ENCODE measurements around the gene C1QTNF2.

GRCh38 chr5:160375166-160375565, 4.7 kb upstream of the C1QTNF2 start:
- no peak for TF ChIP-seq FOSL1 (CRISPR knock-in tag; IDR thresholded peaks at IDR 0.05; ENCODE audit: borderline replicate concordance)
- TF ChIP-seq HMGXB4 (CRISPR knock-in tag; IDR thresholded peaks at IDR 0.05; ENCODE audit: borderline replicate concordance in 1 of 2, low read depth in 1 of 2): no peak
- no peak for TF ChIP-seq FOXM1 (CRISPR knock-in tag; IDR thresholded peaks at IDR 0.05)
- no peak for TF ChIP-seq TAF1 (CRISPR knock-in tag; IDR thresholded peaks at IDR 0.05)
- no peak for TF ChIP-seq ZBTB33 (CRISPR knock-in tag; IDR thresholded peaks at IDR 0.05)
- no peak for TF ChIP-seq MTF2 (CRISPR knock-in tag; IDR thresholded peaks at IDR 0.05; ENCODE audit: borderline replicate concordance)
